Measurements from ENCODE around the gene GATAD2B.

GATAD2B gene

GRCh38 chr1:153831026-153831425 is 91.7 kb downstream of the GATAD2B start:
- no peak for DNase-seq

GRCh38 chr1:153827168-153827964 is 95.4 kb downstream of the GATAD2B start:
- no peak for DNase-seq

- no peak for DNase-seq
Measured at GRCh38 chr1:153818876-153819275, 103.9 kb downstream of the GATAD2B start.

GRCh38 chr1:153816283-153816889 is 106.4 kb downstream of the GATAD2B start:
- DNase-seq, result peak; percentile 11

- peak; percentile 24 for DNase-seq
Measured at GRCh38 chr1:153805886-153806719, 116.7 kb downstream of the GATAD2B start.

- DNase-seq, result peak; percentile 82
Measured at GRCh38 chr1:153805042-153805745, 117.6 kb downstream of the GATAD2B start.

- DNase-seq, result no peak
Measured at GRCh38 chr1:153804112-153804511, 118.7 kb downstream of the GATAD2B start.

GRCh38 chr1:153803470-153804056 is 119.2 kb downstream of the GATAD2B start:
- no peak for DNase-seq

- DNase-seq, result no peak
Measured at GRCh38 chr1:153801786-153802697, 120.7 kb downstream of the GATAD2B start.

GRCh38 chr1:153801028-153801625 is 121.6 kb downstream of the GATAD2B start:
- no peak for DNase-seq

- no peak for DNase-seq
Measured at GRCh38 chr1:153800516-153800915, 122.3 kb downstream of the GATAD2B start.

GRCh38 chr1:153799566-153800465 is 123.0 kb downstream of the GATAD2B start:
- DNase-seq, result no peak

- no peak for DNase-seq
Measured at GRCh38 chr1:153799016-153799415, 123.8 kb downstream of the GATAD2B start.

- DNase-seq, result no peak
Measured at GRCh38 chr1:153798468-153798780, 124.3 kb downstream of the GATAD2B start.

GRCh38 chr1:153796786-153797659 is 125.7 kb downstream of the GATAD2B start:
- peak; percentile 63 for DNase-seq

GRCh38 chr1:153795934-153796785 is 126.6 kb downstream of the GATAD2B start:
- no peak for DNase-seq

GRCh38 chr1:153795330-153795837 is 127.4 kb downstream of the GATAD2B start:
- no peak for DNase-seq
